Measurements from ENCODE around the gene NLK.

GRCh38 chr17:28133562-28133970 is 91.1 kb downstream of the NLK start:
- TF ChIP-seq TAF1 (IDR thresholded peaks at IDR 0.05; ENCODE audit: low read depth), result no peak
- no peak for TF ChIP-seq SMC3 (conservative IDR thresholded peaks at IDR 0.05; ENCODE audit: poor library complexity)
- no peak for TF ChIP-seq EZH2 (IDR thresholded peaks at IDR 0.05; ENCODE audit: borderline replicate concordance, insufficient read depth, low read length, poor library complexity, severe bottlenecking)

Measured in neural cell (in vitro differentiated cells).